ENCODE data around the gene RLN3. TPM values are rescaled to one million over a fixed set of nuclear protein-coding genes. Genes with fewer than 3 reads are reported as not detected.

RLN3 gene
- total and polyA plus RNA-seq, 9 of the 15 experiments (the other 6 are each of a cell fraction or from before 2014, with no cell fraction given): 0.31 to 1.2 (median 0.71) TPM; not detected in 6

DNA sequence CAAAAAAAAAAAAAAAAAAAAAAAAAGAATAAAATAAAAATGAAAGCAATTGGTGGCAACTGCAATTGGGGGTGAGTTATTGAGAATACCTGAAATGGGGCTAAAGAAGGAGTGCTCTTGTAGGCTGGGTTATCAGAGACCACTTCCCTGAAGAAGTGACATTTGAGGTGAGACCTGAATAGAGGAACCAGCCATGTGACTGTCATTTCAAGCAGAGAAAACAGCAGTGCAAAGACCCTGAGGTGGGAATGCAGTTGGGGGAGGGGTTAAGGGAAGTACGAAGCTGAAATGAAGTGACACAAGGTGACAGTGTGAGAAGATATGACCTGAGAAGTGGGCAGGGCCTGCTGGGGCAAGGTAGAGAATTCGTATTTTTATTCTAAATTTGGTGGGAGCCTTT lies 38.2 kb downstream of the RLN3 start (continued):
- no peak for TF ChIP-seq MGA (IDR thresholded peaks at IDR 0.05)
- TF ChIP-seq RBM34 (IDR thresholded peaks at IDR 0.05; ENCODE audit: borderline replicate concordance, insufficient read depth, low read length): no peak
- peak; percentile 72 for TF ChIP-seq RBM25 (IDR thresholded peaks at IDR 0.05; ENCODE audit: low read depth, low read length, severe bottlenecking)
- no peak for TF ChIP-seq ZNF347 (CRISPR knock-in tag; IDR thresholded peaks at IDR 0.05; ENCODE audit: low read depth)
- TF ChIP-seq, protein P1, sequence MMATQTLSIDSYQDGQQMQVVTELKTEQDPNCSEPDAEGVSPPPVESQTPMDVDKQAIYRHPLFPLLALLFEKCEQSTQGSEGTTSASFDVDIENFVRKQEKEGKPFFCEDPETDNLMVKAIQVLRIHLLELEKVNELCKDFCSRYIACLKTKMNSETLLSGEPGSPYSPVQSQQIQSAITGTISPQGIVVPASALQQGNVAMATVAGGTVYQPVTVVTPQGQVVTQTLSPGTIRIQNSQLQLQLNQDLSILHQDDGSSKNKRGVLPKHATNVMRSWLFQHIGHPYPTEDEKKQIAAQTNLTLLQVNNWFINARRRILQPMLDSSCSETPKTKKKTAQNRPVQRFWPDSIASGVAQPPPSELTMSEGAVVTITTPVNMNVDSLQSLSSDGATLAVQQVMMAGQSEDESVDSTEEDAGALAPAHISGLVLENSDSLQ (IDR thresholded peaks at IDR 0.05): 0 out of 2 replicates have a peak, but pooled peaks have one; percentile 7

Data from K562 (cell line).